LNCAP (cell line): Measurements from ENCODE around the gene ERI3.

Experiments used
- CTCF ChIP-seq: fragments of 450-650 bp; IDR thresholded peaks from 2 replicates; pipeline ENCODE4 v1.5.1; 2017; ENCODE audit warnings: mild to moderate bottlenecking

Gene ERI3

DNA sequence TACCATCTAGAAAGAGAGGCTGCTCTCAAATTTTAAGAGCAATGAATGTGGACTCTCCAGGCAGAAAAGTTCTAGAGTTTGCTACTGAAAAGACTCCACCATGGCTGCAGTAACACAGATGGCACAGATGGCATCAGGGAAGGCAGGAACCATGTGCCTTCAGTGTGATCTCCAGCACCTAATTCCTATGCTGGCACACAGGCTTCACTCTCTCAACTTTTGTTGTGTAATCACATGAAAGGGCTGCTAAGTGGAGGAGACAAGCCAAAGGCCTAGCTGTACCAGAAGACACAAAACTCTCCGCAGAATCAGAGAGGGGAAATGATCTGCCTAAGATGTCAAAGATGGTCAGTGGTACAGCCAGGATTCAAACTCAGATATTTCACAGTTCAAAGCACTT, 31.1 kb downstream of the ERI3 start:
- TF ChIP-seq CTCF, result no peak

GRCh38 chr1:44322367-44322766, 32.7 kb downstream of the ERI3 start:
- no peak for TF ChIP-seq CTCF

DNA sequence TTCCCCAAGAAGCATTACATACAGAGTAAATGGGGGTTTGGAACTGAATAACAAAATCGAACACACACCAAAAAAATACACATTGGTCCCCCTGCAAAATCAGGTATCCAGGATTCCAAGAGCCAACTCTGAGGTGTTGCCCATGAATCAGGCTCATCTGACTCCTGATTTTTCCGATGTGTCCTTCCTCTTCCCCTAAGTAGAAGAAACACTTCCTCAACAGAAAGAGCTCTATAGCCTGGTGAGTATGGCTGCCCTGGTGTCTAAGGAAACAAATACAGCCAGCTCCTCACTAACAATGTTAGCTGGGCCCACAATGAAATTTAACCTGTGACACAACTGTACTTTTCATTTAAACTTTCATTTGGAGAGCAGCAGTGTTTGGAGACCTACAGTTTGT, 33.6 kb downstream of the ERI3 start:
- TF ChIP-seq CTCF, result no peak

GRCh38 chr1:44318097-44319088, 36.7 kb downstream of the ERI3 start:
- peak; percentile 86 for TF ChIP-seq CTCF

GRCh38 chr1:44316231-44316759, 38.8 kb downstream of the ERI3 start:
- TF ChIP-seq CTCF, result no peak

- no peak for TF ChIP-seq CTCF
Observed at GRCh38 chr1:44315521-44315920, 39.5 kb downstream of the ERI3 start.

GRCh38 chr1:44314452-44314851, 40.6 kb downstream of the ERI3 start:
- TF ChIP-seq CTCF, result no peak; the same call in 1 of the 2 replicates
